ENCODE results near the gene TM4SF4.

The TM4SF4 gene

DNA sequence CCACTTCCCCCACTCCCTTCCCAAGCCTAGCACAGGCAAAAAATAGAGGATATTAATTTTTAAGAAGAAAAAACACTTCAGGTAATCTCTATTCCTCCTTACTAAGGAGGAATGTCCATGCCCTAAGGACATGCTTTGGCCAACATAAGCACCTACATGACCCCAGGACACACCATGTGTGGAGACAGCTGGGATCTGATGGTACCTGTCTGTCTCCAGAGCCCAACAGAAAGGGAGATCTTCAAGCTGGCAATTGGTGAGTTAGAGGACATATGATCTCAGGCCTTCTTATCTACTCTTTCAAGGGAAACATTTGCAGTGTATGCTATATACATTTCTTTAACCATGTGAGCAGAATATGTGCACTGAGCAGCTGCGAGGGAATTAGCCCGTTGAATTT is 7.0 kb downstream of the TM4SF4 start:
- no peak for DNase-seq (ENCODE audit: low spot score)

DNA sequence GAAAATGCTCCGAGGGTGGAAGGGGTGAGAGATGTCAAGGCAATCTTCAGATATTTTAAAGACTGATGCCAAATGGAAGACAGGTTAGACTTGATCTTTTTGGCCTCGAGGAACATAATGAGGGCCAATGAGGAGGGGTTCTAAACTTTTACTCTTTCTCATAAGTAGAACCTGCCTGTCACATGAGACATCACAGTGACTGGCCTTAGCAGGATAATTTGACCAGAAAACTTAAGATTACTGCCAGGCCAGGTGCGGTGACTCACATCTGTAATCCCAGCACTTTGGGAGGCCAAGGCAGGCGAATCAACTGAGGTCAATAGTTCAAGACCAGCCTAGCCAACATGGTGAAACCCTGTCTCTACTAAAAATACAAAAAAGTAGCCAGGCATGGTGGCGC is 12.2 kb downstream of the TM4SF4 start:
- DNase-seq (ENCODE audit: low spot score) = no peak

- DNase-seq (ENCODE audit: low spot score) = peak; percentile 20
These were observed 13.2 kb downstream of the TM4SF4 start for GRCh38 chr3:149487598-149488197.

DNA sequence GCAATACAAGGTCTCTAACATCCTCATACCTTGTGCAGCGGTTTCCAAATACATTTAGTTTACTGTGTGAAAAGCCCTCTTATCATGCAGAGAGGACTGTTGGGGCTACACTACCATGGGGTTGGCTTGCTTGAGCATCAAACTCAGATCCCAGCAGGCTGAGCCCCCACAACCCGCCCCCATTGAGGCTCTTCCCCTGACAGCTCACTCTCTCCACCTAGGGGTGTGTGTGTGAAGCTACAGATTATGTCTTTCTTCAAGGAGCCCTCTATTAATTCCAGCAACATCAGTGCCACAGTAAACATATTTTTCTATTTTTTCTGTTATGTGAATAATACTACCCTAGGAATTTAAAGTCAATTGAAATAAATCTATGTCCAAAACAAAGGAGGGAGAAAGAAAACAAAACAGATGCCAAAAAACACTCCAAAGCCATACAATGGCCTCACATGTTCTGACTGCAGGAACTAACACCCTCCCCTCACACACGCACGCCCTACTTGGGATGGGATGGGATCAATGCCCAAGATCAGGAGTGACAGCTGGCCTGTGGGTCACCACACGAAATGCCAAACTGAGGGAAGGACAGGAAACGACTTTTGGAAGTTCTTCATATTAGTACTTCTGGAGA is 14.7 kb downstream of the TM4SF4 start:
- no peak for DNase-seq (ENCODE audit: low spot score)

GRCh38 chr3:149490260-149490971 is 15.9 kb downstream of the TM4SF4 start:
- no peak for DNase-seq (ENCODE audit: low spot score)

DNA sequence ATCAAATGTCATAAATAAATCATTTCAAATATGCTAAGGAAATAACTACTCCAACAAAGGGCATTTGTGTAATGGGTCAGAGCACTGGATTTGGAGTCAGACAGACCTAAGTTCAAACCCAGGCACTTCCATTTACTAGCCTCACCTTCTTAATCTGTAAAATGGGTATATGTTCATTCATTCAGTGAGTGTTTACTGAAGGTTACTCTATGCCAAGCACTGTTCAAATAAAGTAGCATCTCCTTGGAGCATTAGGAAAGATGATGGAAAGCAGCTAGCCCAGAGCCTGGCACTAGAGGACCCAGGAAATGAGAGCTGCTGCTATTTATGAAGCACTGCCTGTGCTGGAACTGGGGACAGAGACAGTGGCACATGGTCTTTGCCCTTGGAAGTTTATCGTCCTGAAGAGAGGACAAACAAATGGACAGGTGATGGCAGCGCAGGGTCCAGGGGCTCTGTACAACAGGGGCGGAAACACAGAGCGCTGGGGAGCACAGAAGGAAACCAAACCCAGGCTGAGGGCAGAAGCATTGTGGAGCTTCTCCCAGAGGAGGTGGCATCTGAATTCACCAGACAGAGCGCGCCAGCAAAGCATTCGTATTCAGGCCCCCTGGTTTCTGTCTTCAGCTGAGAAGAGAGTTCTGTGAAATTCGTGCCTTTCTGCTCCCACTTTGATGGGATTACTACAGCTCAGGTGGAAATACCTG is 19.0 kb downstream of the TM4SF4 start:
- no peak for DNase-seq (ENCODE audit: low spot score)

DNA sequence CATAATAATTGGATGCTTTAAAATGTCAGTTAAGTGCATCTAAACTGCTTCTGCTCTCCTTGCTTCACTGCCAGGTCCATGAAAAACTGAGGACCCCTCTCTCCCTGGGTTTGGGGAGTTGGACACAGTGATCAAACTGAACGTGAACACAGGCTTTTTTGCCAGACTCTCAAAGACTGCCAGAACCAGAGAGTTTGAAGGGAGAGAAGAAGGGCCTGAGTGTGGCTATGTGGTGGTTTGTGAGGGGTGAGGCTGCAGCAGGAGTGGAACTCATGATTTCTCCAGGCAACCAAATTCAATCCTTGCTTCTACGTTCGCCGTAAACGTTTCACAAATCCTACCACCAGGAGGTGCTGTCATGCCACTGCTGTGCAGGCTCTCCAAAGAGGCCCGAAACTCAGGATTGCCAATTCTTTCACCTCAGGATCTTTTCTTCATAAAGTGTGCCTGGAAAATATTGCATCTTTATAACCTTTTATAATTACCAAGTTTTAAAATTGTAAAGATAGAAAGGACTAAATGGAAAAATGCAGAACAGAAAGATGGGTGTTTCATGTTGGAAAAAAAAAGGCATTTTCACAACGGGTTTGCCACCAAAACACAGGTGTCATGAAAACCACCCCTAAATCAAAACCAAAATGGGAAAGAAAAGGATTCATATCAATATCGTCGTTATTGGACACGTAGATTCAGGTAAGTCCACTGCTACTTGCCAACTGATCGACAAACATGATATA is 19.7 kb downstream of the TM4SF4 start:
- peak; percentile 19 for DNase-seq (ENCODE audit: low spot score)

- DNase-seq (ENCODE audit: low spot score) = no peak
These were observed 20.5 kb downstream of the TM4SF4 start for GRCh38 chr3:149494759-149495580.

DNA sequence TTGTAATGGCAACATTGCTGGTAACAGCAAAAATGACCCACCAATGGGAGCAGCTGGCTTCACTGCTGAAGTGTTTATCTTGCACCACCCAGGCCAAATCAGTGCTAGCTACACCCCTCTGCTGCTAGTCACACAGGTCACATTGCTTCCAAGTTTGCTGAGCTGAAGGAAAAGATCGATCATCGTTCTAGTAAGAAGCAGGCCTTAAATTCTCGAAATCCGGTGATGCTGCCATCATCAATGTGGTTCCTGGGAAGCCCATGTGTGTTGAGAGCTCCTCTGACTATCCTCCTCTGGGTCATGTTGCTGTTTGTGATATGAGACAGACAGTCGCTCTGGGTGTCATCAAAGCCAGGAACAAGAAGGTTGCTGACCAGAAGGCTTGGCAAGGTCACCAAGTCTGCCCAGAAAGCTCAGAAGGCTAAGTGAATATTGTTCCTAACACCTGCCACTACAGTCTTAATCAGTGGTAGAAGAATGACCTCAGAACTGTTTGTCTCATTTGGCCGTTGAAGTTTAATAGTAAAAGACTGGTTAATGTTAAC is 21.2 kb downstream of the TM4SF4 start:
- no peak for DNase-seq (ENCODE audit: low spot score)

DNA sequence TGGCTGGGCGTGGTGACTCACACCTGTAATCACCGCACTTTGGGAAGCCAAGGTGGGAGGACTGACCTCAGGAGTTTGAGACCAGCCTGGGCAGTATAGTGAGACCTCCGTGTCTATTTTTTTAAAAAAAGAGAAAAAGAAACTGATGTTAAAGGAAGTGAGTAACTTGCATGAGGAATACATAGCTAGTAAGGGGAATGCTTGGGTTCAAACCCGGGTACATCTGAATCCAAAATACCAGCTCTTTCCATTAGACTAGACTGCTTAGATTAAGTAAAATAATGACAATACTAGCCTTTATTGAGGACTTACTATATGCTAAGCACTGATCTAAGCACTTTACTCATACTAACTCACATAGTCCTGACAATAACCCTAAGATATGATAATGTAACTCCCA is 22.4 kb downstream of the TM4SF4 start:
- DNase-seq (ENCODE audit: low spot score) = no peak

GRCh38 chr3:149497966-149498670 is 23.6 kb downstream of the TM4SF4 start:
- no peak for DNase-seq (ENCODE audit: low spot score)

DNA sequence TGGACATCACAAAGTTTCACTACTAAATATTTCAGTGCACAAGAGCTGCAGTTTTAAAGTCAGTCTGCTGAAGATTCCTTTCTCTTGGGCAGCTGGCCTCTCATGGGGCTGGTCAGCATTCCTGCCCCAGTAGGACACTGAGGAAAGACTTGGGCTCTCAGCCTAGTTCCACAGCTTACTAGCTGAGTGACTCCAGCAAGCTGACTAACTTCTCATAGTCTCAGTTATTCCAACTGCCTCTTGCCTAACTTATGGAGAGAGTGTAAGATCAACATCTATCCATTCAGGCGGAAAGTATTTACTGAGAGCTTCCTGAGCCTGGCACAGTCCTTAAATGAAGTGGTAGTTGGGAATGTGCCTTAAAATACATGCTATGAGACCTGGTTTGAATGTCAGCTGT is 27.0 kb downstream of the TM4SF4 start:
- no peak for DNase-seq (ENCODE audit: low spot score)

DNA sequence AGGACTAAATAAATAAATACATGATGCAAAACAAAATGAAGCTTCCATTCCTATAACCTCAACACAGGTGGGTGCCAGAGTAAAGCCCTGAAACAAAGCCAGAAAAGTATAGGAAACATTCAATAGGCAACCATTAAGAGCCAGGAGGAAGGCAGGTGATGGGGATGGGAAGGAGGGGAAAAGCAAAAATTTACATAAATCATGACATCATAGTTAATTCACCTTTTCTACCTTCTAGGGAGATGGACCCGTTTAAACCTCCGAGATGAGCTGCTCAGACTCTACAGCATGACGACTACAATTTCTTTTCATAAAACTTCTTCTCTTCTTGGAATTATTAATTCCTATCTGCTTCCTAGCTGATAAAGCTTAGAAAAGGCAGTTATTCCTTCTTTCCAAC is 27.9 kb downstream of the TM4SF4 start:
- DNase-seq (ENCODE audit: low spot score) = no peak

DNA sequence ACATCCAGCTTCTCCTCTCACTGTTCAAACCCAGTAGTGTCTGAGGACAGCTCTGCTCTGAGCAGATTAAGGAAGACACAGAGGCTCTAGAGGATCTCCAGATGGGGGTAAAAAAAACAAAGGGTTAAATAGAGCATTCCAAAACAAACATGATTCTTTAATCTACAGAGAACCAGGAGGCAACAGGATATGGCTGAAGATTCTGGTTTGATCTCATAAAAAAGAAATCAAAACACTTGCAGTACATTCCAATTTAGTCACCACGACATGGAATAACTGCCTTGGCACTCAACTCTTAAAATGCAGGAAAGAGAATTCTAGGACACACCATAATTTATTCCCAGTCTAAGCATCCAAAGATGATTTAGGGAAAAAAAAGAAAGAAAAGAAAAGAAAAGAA is 32.0 kb downstream of the TM4SF4 start:
- no peak for DNase-seq (ENCODE audit: low spot score)

GRCh38 chr3:149506965-149507364 is 32.5 kb downstream of the TM4SF4 start:
- no peak for DNase-seq (ENCODE audit: low spot score)

- no peak for DNase-seq (ENCODE audit: low spot score)
These were observed 33.2 kb downstream of the TM4SF4 start for GRCh38 chr3:149507491-149508324.

DNA sequence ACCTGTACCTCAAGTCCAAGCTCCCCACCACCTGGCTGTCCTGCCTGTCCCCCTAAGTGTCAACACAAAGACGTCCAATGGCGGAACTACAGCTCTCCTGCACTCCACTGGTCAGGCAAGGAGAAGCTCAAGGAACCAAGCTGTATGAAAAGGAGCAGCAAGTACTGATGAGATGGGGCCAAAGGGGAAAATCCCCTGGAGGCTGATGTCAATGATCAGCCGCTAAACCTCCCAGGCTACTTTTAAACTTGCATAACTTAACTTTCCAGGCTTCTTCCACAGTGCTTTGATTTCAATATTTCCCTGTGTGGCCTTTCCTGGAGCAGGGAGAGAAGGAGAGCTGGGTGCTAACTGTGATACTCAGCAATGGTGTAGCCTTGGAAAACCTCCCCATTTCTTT is 35.0 kb downstream of the TM4SF4 start:
- no peak for DNase-seq (ENCODE audit: low spot score)

- DNase-seq (ENCODE audit: low spot score) = no peak
These were observed 36.0 kb downstream of the TM4SF4 start for GRCh38 chr3:149510480-149510879.

DNA sequence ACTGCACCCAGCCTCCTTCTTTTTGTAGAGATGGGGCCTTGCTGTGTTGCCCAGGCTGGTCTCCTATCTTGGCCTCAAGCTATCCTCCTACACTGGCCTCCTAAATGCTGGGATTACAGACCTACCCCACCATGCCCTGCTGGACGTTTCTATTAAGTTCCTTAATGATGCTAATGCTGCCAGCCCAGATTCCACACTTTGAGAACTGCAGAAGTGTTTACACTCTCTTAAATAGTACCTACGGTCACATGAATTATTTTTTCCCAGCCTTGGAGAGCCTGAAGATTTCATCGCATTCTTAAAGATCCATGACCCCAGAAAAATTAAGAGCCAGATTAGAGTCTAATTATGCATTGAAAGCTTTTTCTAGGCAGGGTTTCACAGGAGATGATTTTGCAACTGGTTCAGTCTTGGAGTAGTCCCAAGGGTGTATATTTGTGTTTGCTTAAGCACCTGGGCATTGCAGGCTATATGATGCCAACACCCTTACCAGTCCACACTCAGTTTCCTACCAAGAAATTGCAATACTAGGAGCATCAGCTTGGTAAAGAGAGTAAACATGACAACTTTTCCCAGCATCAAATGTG is 36.6 kb downstream of the TM4SF4 start:
- no peak for DNase-seq (ENCODE audit: low spot score)

Data from CD4-positive, alpha-beta T cell treated with Interleukin-15 for 4 hours (primary cell).